ENCODE measurements around the gene TYW3.
A peak's percentile ranks its signal among the peaks of the same experiment; 100 is the strongest.

The TYW3 gene

DNA sequence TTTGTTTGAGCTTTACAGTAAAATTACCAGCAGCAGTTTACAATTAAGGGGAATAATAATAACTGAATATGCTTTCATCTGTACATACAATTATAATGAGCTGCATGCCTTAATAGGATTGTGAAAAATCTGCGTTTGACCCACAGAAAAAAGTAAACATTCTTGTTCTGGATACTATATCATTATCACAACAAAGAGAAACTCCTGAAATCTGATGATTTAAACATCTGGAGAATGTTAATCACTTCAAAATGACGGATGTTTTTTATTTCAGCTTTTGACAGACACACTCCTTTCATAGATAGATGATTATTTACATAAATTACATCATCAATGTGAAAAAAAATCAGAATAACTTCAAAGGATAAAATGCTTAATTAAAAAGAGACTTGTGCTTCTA lies 58.5 kb downstream of the TYW3 start:
- DNase-seq, result no peak

DNA sequence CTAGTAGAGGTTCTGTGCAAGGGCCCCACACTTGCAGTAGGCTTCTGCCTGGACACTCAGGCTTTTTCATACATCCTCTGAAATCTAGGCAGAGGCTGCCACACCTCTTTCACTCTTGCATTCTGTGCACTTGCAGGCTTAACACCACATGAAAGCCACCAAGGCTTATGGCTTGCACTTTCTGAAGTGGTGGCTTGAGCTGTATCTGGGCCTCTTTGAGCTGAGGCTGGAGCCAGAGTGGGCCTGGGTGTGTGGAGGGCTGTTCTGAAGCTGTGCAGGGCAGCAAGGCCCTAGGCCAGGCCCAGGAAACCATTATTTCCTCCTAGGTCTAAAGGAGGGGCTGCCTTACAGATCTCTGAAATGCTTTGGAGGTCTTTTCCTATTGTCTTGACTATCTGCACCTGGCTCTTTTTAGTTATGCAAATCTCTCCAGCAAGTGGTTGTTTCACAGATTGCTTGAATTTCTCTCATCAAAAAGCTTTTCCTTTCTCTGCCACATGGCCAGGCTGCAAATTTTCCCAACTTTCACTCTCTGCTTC lies 66.2 kb downstream of the TYW3 start:
- no peak for DNase-seq

DNA sequence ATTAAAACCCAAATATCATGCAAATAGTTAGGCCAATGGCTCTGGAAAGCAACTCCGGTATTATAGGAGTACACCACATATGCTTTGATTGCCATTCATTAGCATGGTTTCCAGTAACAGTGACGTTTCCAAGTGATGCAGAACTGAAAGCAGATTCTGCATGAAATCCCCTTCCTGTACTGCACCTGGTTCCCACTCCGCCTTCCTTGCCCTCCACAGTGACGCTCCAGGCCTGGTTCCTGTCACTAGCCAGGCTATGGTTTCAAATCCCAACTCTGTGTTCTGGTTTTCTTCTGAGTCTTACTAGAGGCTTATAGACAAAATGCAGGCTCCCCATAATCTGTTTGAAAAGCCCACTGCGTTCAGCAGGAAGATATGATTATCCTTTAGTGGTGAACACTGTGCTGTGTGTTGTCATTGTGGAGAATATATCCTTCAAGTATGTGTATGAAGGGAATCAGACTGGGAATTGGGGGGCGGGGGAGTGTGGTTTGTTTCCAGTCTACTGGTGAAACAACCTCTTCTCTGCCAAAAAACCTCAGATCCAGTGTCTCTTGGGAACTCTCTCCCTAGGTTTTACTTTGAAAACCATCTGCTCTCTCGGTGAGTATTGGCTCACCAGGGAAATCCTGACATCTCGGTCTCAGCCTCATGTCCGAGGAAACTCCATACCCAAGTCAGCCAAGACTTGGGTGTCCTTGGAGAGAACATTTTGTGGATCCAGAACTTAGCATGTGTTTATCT lies 78.7 kb downstream of the TYW3 start:
- DNase-seq, result peak; percentile 11

DNA sequence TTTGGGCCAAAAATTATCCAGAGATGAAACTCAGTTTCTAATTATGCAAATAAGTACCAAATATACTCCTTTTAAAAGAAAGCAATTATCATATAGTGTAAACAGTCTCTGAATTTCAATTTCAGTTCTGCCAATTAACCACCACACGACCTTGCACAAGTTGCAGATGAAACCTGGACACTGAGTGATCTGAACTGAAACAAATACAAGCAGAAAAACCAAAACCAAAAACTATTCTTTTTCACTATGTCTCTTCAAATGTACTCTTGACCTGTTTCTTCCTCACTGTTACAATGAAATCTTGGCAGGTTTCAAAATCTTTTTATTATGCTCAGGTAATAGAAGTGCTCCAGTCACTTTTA lies 79.2 kb downstream of the TYW3 start:
- no peak for DNase-seq

Measured in DMS79 treated with DMSO at 0.1 percent for 48 hours (cell line).